ENCODE data around the gene DTYMK. TPM values are rescaled to one million over a fixed set of nuclear protein-coding genes. Genes with fewer than 3 reads are reported as not detected.
"Not testable (repeated sequence)": the region's sequence is repeated elsewhere in the genome, so short reads cannot be mapped to it uniquely, and the experiment has no call there.

The DTYMK gene
- total RNA-seq, result 10 to 100 TPM; 79.7 to 87.0 TPM

- POLR2A ChIA-PET, result interaction anchor here (0.6 to 1.0 kb wide), 5 partner anchors 8 to 91 kb away, joined by 3 to 5 read pairs (median 3); partner anchors contain the start of gene D2HGDH
- Mint-ChIP-seq H3K9me3 (no peaks in the 10 kb centered on the region), H3K36me3 (ENCODE audit: low read depth) (peaks cover 44% of the 10 kb centered on the region), H3K4me1 (peaks cover 36% of the 10 kb centered on the region), H3K27ac (peak within 1 kb of the TSS; percentile 94), H3K27me3 (no peaks in the 10 kb centered on the region), H3K4me3 (peak within 1 kb of the TSS; percentile 93)
- CTCF ChIA-PET, result interaction anchor here (0.5 to 4.0 kb wide), 6 partner anchors 13 to 192 kb away, joined by 3 to 37 read pairs (median 4); partner anchors contain the start of gene ING5
- DNase-seq, result peak; percentile 96
Observed at GRCh38 chr2:241686650-241687425, at the start of gene DTYMK. TSS of gene DTYMK (minus strand) at chr2:241686815. CDS start at chr2:241686783, 32 bp downstream.

- ChIA-PET POLR2A (no interaction called here), CTCF (interaction anchor here (1.0 kb wide), 1 partner anchor 142 kb away, joined by 4 read pairs; no protein-coding TSS in a partner anchor)
- Mint-ChIP-seq H3K9me3 (no peaks in the 10 kb centered on the region), H3K27me3 (no peaks in the 10 kb centered on the region), H3K4me3 (peak overlapping the region; percentile 79), H3K4me1 (peaks cover 58% of the 10 kb centered on the region), H3K36me3 (ENCODE audit: low read depth) (peaks cover 5% of the 10 kb centered on the region), H3K27ac (peak overlapping the region; percentile 85)
- DNase-seq, result no peak
Observed at GRCh38 chr2:241736111-241736510, 49.5 kb upstream of the DTYMK start.

GRCh38 chr2:241734467-241735208 lies 48.0 kb upstream of the DTYMK start, which contains the start of gene D2HGDH:
TSS of gene D2HGDH (plus strand) at chr2:241734630. CDS start at chr2:241735225, 595 bp downstream.
- no peaks in the 10 kb centered on the region for H3K9me3 Mint-ChIP-seq
- H3K27ac Mint-ChIP-seq, result peak within 1 kb of the TSS; percentile 85
- H3K4me3 Mint-ChIP-seq, result peak within 1 kb of the TSS; percentile 79
- no peaks in the 10 kb centered on the region for H3K27me3 Mint-ChIP-seq
- peak; percentile 93 for DNase-seq
- ChIA-PET POLR2A (interaction anchor here (0.8 to 1.3 kb wide), 2 partner anchors 33 to 48 kb away, joined by 3 to 5 read pairs; partner anchors contain the start of genes DTYMK and ING5), CTCF (interaction anchor here (0.7 to 2.9 kb wide), 3 partner anchors 32 to 145 kb away, joined by 3 to 10 read pairs (median 3); partner anchors contain the start of gene ING5)
- H3K4me1 Mint-ChIP-seq, result peaks cover 59% of the 10 kb centered on the region
- H3K36me3 Mint-ChIP-seq (ENCODE audit: low read depth), result peaks cover 5% of the 10 kb centered on the region

GRCh38 chr2:241734208-241734466 lies 47.5 kb upstream of the DTYMK start:
- H3K36me3 Mint-ChIP-seq (ENCODE audit: low read depth), result peaks cover 5% of the 10 kb centered on the region
- H3K4me3 Mint-ChIP-seq, result peak overlapping the region; percentile 51
- H3K27ac Mint-ChIP-seq, result no peak overlapping the region
- peaks cover 55% of the 10 kb centered on the region for H3K4me1 Mint-ChIP-seq
- no peaks in the 10 kb centered on the region for H3K27me3 Mint-ChIP-seq
- H3K9me3 Mint-ChIP-seq, result no peaks in the 10 kb centered on the region
- DNase-seq, result no peak
- CTCF ChIA-PET, result interaction anchor here (0.7 to 2.9 kb wide), 5 partner anchors 10 to 146 kb away, joined by 3 to 10 read pairs (median 3); partner anchors contain the start of gene ING5
- POLR2A ChIA-PET, result interaction anchor here (0.8 to 1.3 kb wide), 2 partner anchors 32 to 47 kb away, joined by 3 to 5 read pairs; partner anchors contain the start of genes DTYMK and ING5

- ChIA-PET POLR2A (interaction anchor here (0.8 kb wide), 1 partner anchor 47 kb away, joined by 5 read pairs; the partner anchor contains the start of gene DTYMK), CTCF (interaction anchor here (0.6 to 2.9 kb wide), 8 partner anchors 11 to 678 kb away, joined by 3 to 10 read pairs (median 3); partner anchors contain the start of gene ING5)
- Mint-ChIP-seq H3K9me3 (no peaks in the 10 kb centered on the region), H3K36me3 (ENCODE audit: low read depth) (peaks cover 5% of the 10 kb centered on the region), H3K27me3 (no peaks in the 10 kb centered on the region), H3K4me3 (peak overlapping the region; percentile 63), H3K4me1 (peaks cover 51% of the 10 kb centered on the region), H3K27ac (peak overlapping the region; percentile 72)
- DNase-seq, result no peak
Observed at GRCh38 chr2:241733391-241734207, 47.0 kb upstream of the DTYMK start.

GRCh38 chr2:241732513-241733186 lies 46.0 kb upstream of the DTYMK start:
- H3K36me3 Mint-ChIP-seq (ENCODE audit: low read depth); H3K27me3 Mint-ChIP-seq; POLR2A ChIA-PET; H3K9me3 Mint-ChIP-seq: not testable (repeated sequence)
- peak overlapping the region; percentile 15 for H3K27ac Mint-ChIP-seq
- DNase-seq, result peak; percentile 69
- peaks cover 47% of the 10 kb centered on the region for H3K4me1 Mint-ChIP-seq
- CTCF ChIA-PET, result interaction anchor here (1.1 to 2.9 kb wide), 3 partner anchors 12 to 146 kb away, joined by 3 to 10 read pairs (median 3); partner anchors contain the start of gene ING5
- peak overlapping the region; percentile 63 for H3K4me3 Mint-ChIP-seq

- no peaks in the 10 kb centered on the region for H3K27me3 Mint-ChIP-seq
- H3K9me3 Mint-ChIP-seq, result no peaks in the 10 kb centered on the region
- H3K36me3 Mint-ChIP-seq (ENCODE audit: low read depth), result peaks cover 1% of the 10 kb centered on the region
- POLR2A ChIA-PET, result no interaction called here
- no peak overlapping the region for H3K4me3 Mint-ChIP-seq
- no peak for DNase-seq
- CTCF ChIA-PET, result interaction anchor here (0.6 to 1.3 kb wide), 4 partner anchors 16 to 156 kb away, joined by 3 to 4 read pairs (median 3); partner anchors contain the start of gene ING5
- peak overlapping the region; percentile 76 for H3K27ac Mint-ChIP-seq
- peaks cover 39% of the 10 kb centered on the region for H3K4me1 Mint-ChIP-seq
Observed at GRCh38 chr2:241730671-241731293, 44.2 kb upstream of the DTYMK start.

- no peaks in the 10 kb centered on the region for H3K27me3 Mint-ChIP-seq
- H3K9me3 Mint-ChIP-seq, result no peaks in the 10 kb centered on the region
- H3K27ac Mint-ChIP-seq, result no peak overlapping the region
- ChIA-PET POLR2A (no interaction called here), CTCF (interaction anchor here (1.1 to 1.7 kb wide), 2 partner anchors 15 to 71 kb away, joined by 3 read pairs; no protein-coding TSS in a partner anchor)
- no peak overlapping the region for H3K4me3 Mint-ChIP-seq
- H3K4me1 Mint-ChIP-seq, result peaks cover 35% of the 10 kb centered on the region
- peaks cover 6% of the 10 kb centered on the region for H3K36me3 Mint-ChIP-seq (ENCODE audit: low read depth)
- DNase-seq, result no peak
Observed at GRCh38 chr2:241729868-241730267, 43.3 kb upstream of the DTYMK start.

GRCh38 chr2:241728627-241729026 lies 42.0 kb upstream of the DTYMK start:
- H3K27ac Mint-ChIP-seq, result no peak overlapping the region
- H3K4me1 Mint-ChIP-seq, result peaks cover 31% of the 10 kb centered on the region
- ChIA-PET CTCF (interaction anchor here (0.6 to 1.7 kb wide), 3 partner anchors 10 to 69 kb away, joined by 3 read pairs; no protein-coding TSS in a partner anchor), POLR2A (no interaction called here)
- H3K36me3 Mint-ChIP-seq (ENCODE audit: low read depth), result peaks cover 14% of the 10 kb centered on the region
- H3K27me3 Mint-ChIP-seq, result no peaks in the 10 kb centered on the region
- DNase-seq, result no peak
- no peak overlapping the region for H3K4me3 Mint-ChIP-seq
- H3K9me3 Mint-ChIP-seq, result peaks cover 4% of the 10 kb centered on the region

- Mint-ChIP-seq H3K36me3 (ENCODE audit: low read depth) (peaks cover 20% of the 10 kb centered on the region), H3K27me3 (no peaks in the 10 kb centered on the region), H3K4me1 (peaks cover 25% of the 10 kb centered on the region), H3K27ac (no peak overlapping the region), H3K9me3 (peaks cover 5% of the 10 kb centered on the region), H3K4me3 (no peak overlapping the region)
- DNase-seq, result no peak
- CTCF ChIA-PET, result interaction anchor here (1.7 kb wide), 1 partner anchor 69 kb away, joined by 3 read pairs; no protein-coding TSS in a partner anchor
- POLR2A ChIA-PET, result no interaction called here
Observed at GRCh38 chr2:241728000-241728399, 41.4 kb upstream of the DTYMK start.

GRCh38 chr2:241726459-241726858 lies 39.8 kb upstream of the DTYMK start:
- no peak overlapping the region for H3K4me3 Mint-ChIP-seq
- ChIA-PET POLR2A (no interaction called here), CTCF (no interaction called here)
- H3K36me3 Mint-ChIP-seq (ENCODE audit: low read depth), result peaks cover 33% of the 10 kb centered on the region
- H3K27me3 Mint-ChIP-seq, result no peaks in the 10 kb centered on the region
- DNase-seq, result no peak
- peaks cover 11% of the 10 kb centered on the region for H3K9me3 Mint-ChIP-seq
- no peak overlapping the region for H3K27ac Mint-ChIP-seq
- H3K4me1 Mint-ChIP-seq, result peaks cover 16% of the 10 kb centered on the region

Measured in activated CD4-positive, alpha-beta T cell treated with anti-CD3 and anti-CD28 coated beads, Interleukin-2, amount 10 ng/mL, durations not matched to agents 7 days and 5 days (primary cell).